GM12874 (cell line): ENCODE data around the gene KLHL26.

Experiments used
- CTCF ChIP-seq: IDR thresholded peaks from 2 replicates; pipeline ENCODE4 v1.5.1; 2011; ENCODE audit warnings: low read depth, mild to moderate bottlenecking, control low read depth, low read length, moderate library complexity; ENCODE audit not compliant: insufficient read depth

Gene KLHL26

GRCh38 chr19:18684642-18684993 lies 47.8 kb downstream of the KLHL26 start:
- TF ChIP-seq CTCF = no peak

GRCh38 chr19:18685597-18686190 lies 48.9 kb downstream of the KLHL26 start:
- no peak for TF ChIP-seq CTCF

- no peak for TF ChIP-seq CTCF
These were observed 51.1 kb downstream of the KLHL26 start for GRCh38 chr19:18687740-18688465.

GRCh38 chr19:18696023-18696422 lies 59.2 kb downstream of the KLHL26 start:
- TF ChIP-seq CTCF = no peak

GRCh38 chr19:18697680-18698079 lies 60.9 kb downstream of the KLHL26 start:
- TF ChIP-seq CTCF = no peak

GRCh38 chr19:18698321-18699167 lies 61.7 kb downstream of the KLHL26 start:
- TF ChIP-seq CTCF = no peak

GRCh38 chr19:18699403-18700054 lies 62.7 kb downstream of the KLHL26 start:
- no peak for TF ChIP-seq CTCF
